B cell (primary cell): ENCODE results near the gene ROR2. TPM values are rescaled to one million over a fixed set of nuclear protein-coding genes. Genes with fewer than 3 reads are reported as not detected.
"Not testable (repeated sequence)": the region's sequence is repeated elsewhere in the genome, so short reads cannot be mapped to it uniquely, and the experiment has no call there.

Experiments
- ATAC-seq: fragments of 200-7000 bp; cut with Tn5 transposase; one replicate; pipeline ENCODE4 v1.10.0; 2021; ENCODE audit warnings: low read depth, mild to moderate bottlenecking, moderate number of reproducible peaks, moderate library complexity
- CTCF ChIA-PET: fragments of 350-600 bp; sonication (Branson Sonifier 250); formaldehyde crosslinking; loops from one replicate; lab custom pipeline; 2021; ENCODE audit warnings: antibody characterized with exemption, inconsistent platforms; lab: Charles Lee
- POLR2A ChIA-PET: fragments of 350-600 bp; sonication (Branson Sonifier 250); formaldehyde crosslinking; loops from one replicate; lab custom pipeline; 2021; ENCODE audit warnings: antibody characterized with exemption; lab: Charles Lee
- DNase-seq: peaks from one replicate; pipeline ENCODE4 v3.0.0; 2013
- H2AFZ ChIP-seq: 2 replicates; pipeline ENCODE4 v1.6.1; 2012; ENCODE audit warnings: mild to moderate bottlenecking, low read depth, low read length; ENCODE audit not compliant: insufficient read depth, poor library complexity, severe bottlenecking
- H3K27ac ChIP-seq, 2 donors: 1 replicate in 1 of 2; 2 replicates in 1 of 2; pipeline ENCODE4 v1.5.1; 2012 to 2013; ENCODE audit warnings: low read length in 2 of 2, mild to moderate bottlenecking in 2 of 2, moderate library complexity in 1 of 2
- H3K27me3 ChIP-seq, 4 experiments: fragments of 200-600 bp in 1 of 4; sonication (generic) in 1 of 4; replicated peaks in 1 of 4; 1 replicate in 2 of 4; 2 replicates in 2 of 4; pipeline versions ENCODE4 v1.6.1 to v1.7.0; 2013 to 2016; ENCODE audit warnings: low read length in 3 of 4, mild to moderate bottlenecking in 2 of 4, mixed read lengths in 1 of 4, moderate library complexity in 1 of 4; ENCODE audit not compliant: insufficient read depth in 4 of 4, control insufficient read depth in 3 of 4; ENCODE audit errors: control extremely low read depth in 1 of 4
- H3K36me3 ChIP-seq, 2 experiments: replicated peaks in 1 of 2; 1 replicate in 1 of 2; 2 replicates in 1 of 2; pipeline versions ENCODE4 v1.6.1 to v1.7.1; 2013; ENCODE audit warnings: low read length in 1 of 2; ENCODE audit not compliant: insufficient read depth in 2 of 2, control insufficient read depth in 1 of 2; ENCODE audit errors: control extremely low read depth in 1 of 2, extremely low read depth in 1 of 2
- H3K4me1 ChIP-seq, 2 donors: fragments of 200-600 bp in 1 of 2; sonication (generic) in 1 of 2; 1 replicate in 1 of 2; 2 replicates in 1 of 2; pipeline versions ENCODE4 v1.5.1 to v1.6.1; 2013 to 2017; ENCODE audit warnings: low read length in 2 of 2; ENCODE audit not compliant: control insufficient read depth in 2 of 2, insufficient read depth in 2 of 2
- H3K4me2 ChIP-seq: replicated peaks from 2 replicates; pipeline ENCODE3; 2012; ENCODE audit warnings: mild to moderate bottlenecking, low read depth, low read length; ENCODE audit not compliant: poor library complexity, severe bottlenecking
- H3K4me3 ChIP-seq, 5 experiments: fragments of 200-600 bp in 1 of 5; sonication (generic) in 1 of 5; 1 replicate in 3 of 5; 2 replicates in 2 of 5; pipeline versions ENCODE4 v1.5.1 to v1.7.0; 2011 to 2016; ENCODE audit warnings: low read length in 4 of 5, mild to moderate bottlenecking in 4 of 5, low read depth in 2 of 5, control low read depth in 1 of 5, moderate library complexity in 1 of 5; ENCODE audit not compliant: insufficient read depth in 1 of 5; ENCODE audit errors: control extremely low read depth in 1 of 5, extremely low read depth in 1 of 5
- H3K79me2 ChIP-seq: fragments of 200-600 bp; sonication (generic); one replicate; pipeline ENCODE4 v1.6.0; 2016; ENCODE audit warnings: low read length; ENCODE audit not compliant: control insufficient read depth, insufficient read depth
- H3K9ac ChIP-seq: fragments of 200-600 bp; sonication (generic); 2 replicates; pipeline ENCODE4 v1.6.1; 2017; ENCODE audit warnings: mild to moderate bottlenecking, low read length, moderate library complexity
- H3K9me3 ChIP-seq, 3 donors: one replicate each; pipeline versions ENCODE4 v1.6.1 to v1.7.1; 2013; ENCODE audit warnings: low read length in 2 of 3; ENCODE audit not compliant: control insufficient read depth in 2 of 3, insufficient read depth in 1 of 3; ENCODE audit errors: control extremely low read depth in 1 of 3
- H4K20me1 ChIP-seq: 2 replicates; pipeline ENCODE4 v1.6.0; 2012; ENCODE audit warnings: mild to moderate bottlenecking, low read length; ENCODE audit not compliant: insufficient read depth, control insufficient read depth, poor library complexity, severe bottlenecking
- H3K27ac Mint-ChIP-seq: one replicate; pipeline ENCODE4 v1.8.0; 2021; ENCODE audit warnings: mixed read lengths
- H3K27me3 Mint-ChIP-seq: one replicate; pipeline ENCODE4 v1.8.0; 2021; ENCODE audit warnings: mixed read lengths
- H3K4me1 Mint-ChIP-seq: one replicate; pipeline ENCODE4 v1.8.0; 2021; ENCODE audit warnings: mixed read lengths
- H3K4me3 Mint-ChIP-seq: one replicate; pipeline ENCODE4 v1.8.0; 2021; ENCODE audit warnings: mixed read lengths
- H3K9me3 Mint-ChIP-seq: one replicate; pipeline ENCODE4 v1.8.0; 2022; ENCODE audit warnings: mixed read lengths; ENCODE audit not compliant: insufficient read depth
- EZH2 ChIP-seq: IDR thresholded peaks from 2 replicates; pipeline ENCODE4 v1.6.1; 2012; ENCODE audit warnings: borderline replicate concordance, low read depth, mild to moderate bottlenecking, moderate library complexity, low read length; ENCODE audit not compliant: insufficient read depth, poor library complexity, severe bottlenecking
- WGBS: methylation state at CpG from one replicate; pipeline ENCODE4 v1.1.5; 2013; ENCODE audit warnings: missing lambda C conversion rate; ENCODE audit not compliant: insufficient coverage; 5-methylcytosine and 5-hydroxymethylcytosine counted together
- intact Hi-C: fragments of 100-400 bp; cut with micrococcal nuclease; formaldehyde crosslinking; loops from one replicate; pipeline ENCODE4 v1.10.0; 2022
- polyA plus RNA-seq: library from polyadenylated mRNA; depleted of rRNA; stranded (reverse); fragments of >200 nt; gene quantifications from 2 replicates; pipeline ENCODE4 v1.2.3, GENCODE V29; 2012
- total RNA-seq, 2 donors: library from RNA; stranded (reverse); fragments of 120-200 nt in 1 of 2; gene quantifications; 1 replicate in 1 of 2; 2 replicates in 1 of 2; pipeline versions ENCODE4 v1.2.3 to v1.2.4, GENCODE V29; 2013 to 2022
- TF ChIP-seq, protein P1 (sequence below): fragments of 200-600 bp; IDR thresholded peaks from one replicate; pipeline ENCODE4 v1.8.0; 2022; ENCODE audit warnings: antibody characterized with exemption, mild to moderate bottlenecking

ROR2 gene
- total and polyA plus RNA-seq, 2 donors (not counting 1 experiment from before 2014, with no cell fraction given), result 0.21 to 0.49 TPM

DNA sequence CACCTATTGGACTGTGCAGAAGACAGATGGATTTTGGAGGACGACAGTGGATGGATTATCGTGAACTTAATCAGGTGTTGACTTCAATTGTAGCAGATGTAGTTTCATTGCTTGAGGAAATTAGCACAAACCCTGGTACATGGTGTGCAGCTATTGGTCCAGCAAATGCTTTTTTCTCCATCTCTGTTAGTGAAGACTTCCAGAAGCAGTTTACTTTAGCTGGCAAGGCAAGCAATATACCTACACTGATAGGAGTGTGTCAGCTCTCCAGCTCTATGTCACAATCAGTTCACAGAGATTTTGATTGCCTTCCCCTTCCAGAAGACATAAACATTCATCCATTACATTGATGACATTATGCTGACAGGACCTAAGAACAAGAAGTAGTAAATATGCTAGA, 35.7 kb upstream of the ROR2 start:
- ATAC-seq (no peak), DNase-seq (no peak)
- H3K27me3 Mint-ChIP-seq, result peaks cover 18% of the 10 kb centered on the region
- CTCF ChIA-PET, result no interaction called here
- no peak overlapping the region for H3K9ac ChIP-seq
- POLR2A ChIA-PET, result no interaction called here
- H3K4me1 ChIP-seq, result no peaks in the 10 kb centered on the region
- no peak overlapping the region for H3K4me2 ChIP-seq
- H2AFZ ChIP-seq, result no peak overlapping the region
- H3K79me2 ChIP-seq, result no peaks in the 10 kb centered on the region
- no peaks in the 10 kb centered on the region for H3K27me3 ChIP-seq
- peaks cover 0 to 5% (median 0%) of the 10 kb centered on the region in 3 donors for H3K9me3 ChIP-seq
- no peak overlapping the region for H3K27ac Mint-ChIP-seq
- no peak overlapping the region for H3K4me3 Mint-ChIP-seq
- intact Hi-C loops, result no loop called here
- no peaks in the 10 kb centered on the region for H3K36me3 ChIP-seq
- H3K4me1 Mint-ChIP-seq, result no peaks in the 10 kb centered on the region
- TF ChIP-seq EZH2, result no peak
- TF ChIP-seq, protein P1, sequence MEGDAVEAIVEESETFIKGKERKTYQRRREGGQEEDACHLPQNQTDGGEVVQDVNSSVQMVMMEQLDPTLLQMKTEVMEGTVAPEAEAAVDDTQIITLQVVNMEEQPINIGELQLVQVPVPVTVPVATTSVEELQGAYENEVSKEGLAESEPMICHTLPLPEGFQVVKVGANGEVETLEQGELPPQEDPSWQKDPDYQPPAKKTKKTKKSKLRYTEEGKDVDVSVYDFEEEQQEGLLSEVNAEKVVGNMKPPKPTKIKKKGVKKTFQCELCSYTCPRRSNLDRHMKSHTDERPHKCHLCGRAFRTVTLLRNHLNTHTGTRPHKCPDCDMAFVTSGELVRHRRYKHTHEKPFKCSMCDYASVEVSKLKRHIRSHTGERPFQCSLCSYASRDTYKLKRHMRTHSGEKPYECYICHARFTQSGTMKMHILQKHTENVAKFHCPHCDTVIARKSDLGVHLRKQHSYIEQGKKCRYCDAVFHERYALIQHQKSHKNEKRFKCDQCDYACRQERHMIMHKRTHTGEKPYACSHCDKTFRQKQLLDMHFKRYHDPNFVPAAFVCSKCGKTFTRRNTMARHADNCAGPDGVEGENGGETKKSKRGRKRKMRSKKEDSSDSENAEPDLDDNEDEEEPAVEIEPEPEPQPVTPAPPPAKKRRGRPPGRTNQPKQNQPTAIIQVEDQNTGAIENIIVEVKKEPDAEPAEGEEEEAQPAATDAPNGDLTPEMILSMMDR, result no peak
- no peaks in the 10 kb centered on the region for H4K20me1 ChIP-seq
- WGBS, result no CpG with 5 or more reads among the region's 2 CpGs
- no peak overlapping the region for H3K4me3 ChIP-seq
- H3K9me3 Mint-ChIP-seq, result no peaks in the 10 kb centered on the region
- no peak overlapping the region for H3K27ac ChIP-seq

- H3K4me3 ChIP-seq, result no peak overlapping the region
- TF ChIP-seq EZH2, result no peak
- TF ChIP-seq, protein P1, result no peak
- ChIA-PET POLR2A (no interaction called here), CTCF (interaction anchor here (0.9 kb wide), 2 partner anchors 23 to 33 kb away, joined by 3 read pairs; no protein-coding TSS in a partner anchor)
- H3K36me3 ChIP-seq, result no peaks in the 10 kb centered on the region
- H3K27ac ChIP-seq, result no peak overlapping the region
- intact Hi-C loops, result no loop called here
- H3K4me3 Mint-ChIP-seq, result no peak overlapping the region
- H3K4me2 ChIP-seq, result no peak overlapping the region
- no peaks in the 10 kb centered on the region for H3K4me1 Mint-ChIP-seq
- peaks cover 15% of the 10 kb centered on the region for H3K27me3 Mint-ChIP-seq
- DNase-seq, result no peak
- H3K79me2 ChIP-seq, result no peaks in the 10 kb centered on the region
- no peak overlapping the region for H3K27ac Mint-ChIP-seq
- no peak overlapping the region for H2AFZ ChIP-seq
- H3K4me1 ChIP-seq, result no peaks in the 10 kb centered on the region
- no peaks in the 10 kb centered on the region for H3K9me3 Mint-ChIP-seq
- H3K9me3 ChIP-seq, result peaks cover 0 to 8% (median 0%) of the 10 kb centered on the region in 3 donors
- no peaks in the 10 kb centered on the region for H4K20me1 ChIP-seq
- 60% methylated on average over 3 of the region's 6 CpGs for WGBS
- H3K9ac ChIP-seq, result no peak overlapping the region
- H3K27me3 ChIP-seq, result no peaks in the 10 kb centered on the region
- no peak for ATAC-seq
Measured at GRCh38 chr9:91978740-91979414, 28.8 kb upstream of the ROR2 start.

- not testable (repeated sequence) for DNase-seq, H3K27me3 ChIP-seq, H3K4me3 Mint-ChIP-seq
Measured at GRCh38 chr9:91975254-91975653, 25.2 kb upstream of the ROR2 start.

More at GRCh38 chr9:91975254-91975653, 25.2 kb upstream of the ROR2 start:
- H3K9ac ChIP-seq, H2AFZ ChIP-seq, H3K79me2 ChIP-seq, ATAC-seq, H4K20me1 ChIP-seq, H3K36me3 ChIP-seq, H3K4me3 ChIP-seq, H3K4me2 ChIP-seq, H3K9me3 ChIP-seq, H3K4me1 Mint-ChIP-seq, H3K9me3 Mint-ChIP-seq, H3K27ac Mint-ChIP-seq, intact Hi-C loops, POLR2A ChIA-PET, H3K4me1 ChIP-seq, H3K27me3 Mint-ChIP-seq, H3K27ac ChIP-seq: not testable (repeated sequence)
- CTCF ChIA-PET, result interaction anchor here (0.6 kb wide), 1 partner anchor 24 kb away, joined by 3 read pairs; no protein-coding TSS in a partner anchor
- WGBS, result no CpG with 5 or more reads among the region's 2 CpGs
